SU-DHL-6 (cell line): ENCODE results near the gene CATSPER2.
"Not testable (repeated sequence)": the region's sequence is repeated elsewhere in the genome, so short reads cannot be mapped to it uniquely, and the experiment has no call there.

ENCODE experiments used
- H2AFZ ChIP-seq: fragments of 200-600 bp; sonication (generic); 2 replicates; pipeline ENCODE4 v1.6.1; 2014; ENCODE audit warnings: low read depth, mild to moderate bottlenecking, moderate library complexity, mixed read lengths, antibody characterized with exemption, low read length; ENCODE audit not compliant: severe bottlenecking
- H3F3A ChIP-seq: fragments of 200-600 bp; shearing (Covaris generic); 2 replicates; pipeline ENCODE4 v1.6.0; 2016; ENCODE audit warnings: antibody characterized with exemption, mild to moderate bottlenecking; ENCODE audit not compliant: insufficient read depth
- H3K27ac ChIP-seq: fragments of 200-600 bp; sonication (generic); 2 replicates; pipeline ENCODE4 v1.5.1; 2016; ENCODE audit warnings: low read depth, mild to moderate bottlenecking, low read length, moderate library complexity, mixed read lengths
- H3K27me3 ChIP-seq: fragments of 200-600 bp; sonication (generic), shearing (Covaris generic); 2 replicates; pipeline ENCODE4 v1.6.0; 2014; ENCODE audit warnings: mild to moderate bottlenecking, low read length
- H3K36me3 ChIP-seq: fragments of 200-600 bp; sonication (generic); 2 replicates; pipeline ENCODE4 v1.6.1; 2014; ENCODE audit warnings: mild to moderate bottlenecking, low read length, mixed read lengths
- H3K4me2 ChIP-seq: fragments of 300-600, 200-600 bp; shearing (Covaris generic), sonication (generic); 2 replicates; pipeline ENCODE4 v1.6.0; 2014; ENCODE audit warnings: low read length, low read depth, mild to moderate bottlenecking; ENCODE audit not compliant: poor library complexity, severe bottlenecking
- H3K4me3 ChIP-seq: fragments of 200-600 bp; sonication (generic); 2 replicates; pipeline ENCODE4 v1.5.1; 2014; ENCODE audit warnings: antibody characterized with exemption, low read length, mild to moderate bottlenecking, mixed read lengths; ENCODE audit not compliant: insufficient read depth, poor library complexity, severe bottlenecking
- H3K79me2 ChIP-seq: fragments of 200-600 bp; sonication (generic); 2 replicates; pipeline ENCODE4 v1.6.1; 2014; ENCODE audit warnings: mild to moderate bottlenecking, low read length, moderate library complexity; ENCODE audit not compliant: insufficient read depth
- H3K9ac ChIP-seq: fragments of 200-600 bp; sonication (generic); 2 replicates; pipeline ENCODE4 v1.7.0; 2014; ENCODE audit warnings: mild to moderate bottlenecking, low read length
- H3K9me2 ChIP-seq: fragments of 200-600 bp; sonication (generic); replicated peaks from 2 replicates; pipeline ENCODE4 v1.6.1; 2014; ENCODE audit warnings: low read length; ENCODE audit not compliant: insufficient read depth
- H3K9me3 ChIP-seq: fragments of 200-600 bp; sonication (generic); 2 replicates; pipeline ENCODE4 v1.6.1; 2014; ENCODE audit warnings: low read length, mixed read lengths; ENCODE audit not compliant: insufficient read depth
- H4K20me1 ChIP-seq: fragments of 200-600 bp; sonication (generic); 2 replicates; pipeline ENCODE4 v1.6.1; 2014; ENCODE audit warnings: low read depth, mild to moderate bottlenecking, antibody characterized with exemption, low read length, moderate library complexity, mixed read lengths
- EZH2phosphoT487 ChIP-seq: fragments of 200-600 bp; sonication (generic), shearing (Covaris generic); conservative IDR thresholded peaks from 2 replicates; pipeline ENCODE4 v1.6.1; 2018; ENCODE audit warnings: mild to moderate bottlenecking, antibody characterized with exemption, low read length, moderate library complexity, mixed read lengths
- TF ChIP-seq, protein P1 (sequence below): fragments of 200-600 bp; sonication (generic); IDR thresholded peaks from one replicate; pipeline ENCODE4 v1.5.1; 2017; ENCODE audit warnings: antibody characterized with exemption, mild to moderate bottlenecking, low read length, moderate library complexity; ENCODE audit not compliant: insufficient read depth, poor library complexity, severe bottlenecking

Gene CATSPER2

DNA sequence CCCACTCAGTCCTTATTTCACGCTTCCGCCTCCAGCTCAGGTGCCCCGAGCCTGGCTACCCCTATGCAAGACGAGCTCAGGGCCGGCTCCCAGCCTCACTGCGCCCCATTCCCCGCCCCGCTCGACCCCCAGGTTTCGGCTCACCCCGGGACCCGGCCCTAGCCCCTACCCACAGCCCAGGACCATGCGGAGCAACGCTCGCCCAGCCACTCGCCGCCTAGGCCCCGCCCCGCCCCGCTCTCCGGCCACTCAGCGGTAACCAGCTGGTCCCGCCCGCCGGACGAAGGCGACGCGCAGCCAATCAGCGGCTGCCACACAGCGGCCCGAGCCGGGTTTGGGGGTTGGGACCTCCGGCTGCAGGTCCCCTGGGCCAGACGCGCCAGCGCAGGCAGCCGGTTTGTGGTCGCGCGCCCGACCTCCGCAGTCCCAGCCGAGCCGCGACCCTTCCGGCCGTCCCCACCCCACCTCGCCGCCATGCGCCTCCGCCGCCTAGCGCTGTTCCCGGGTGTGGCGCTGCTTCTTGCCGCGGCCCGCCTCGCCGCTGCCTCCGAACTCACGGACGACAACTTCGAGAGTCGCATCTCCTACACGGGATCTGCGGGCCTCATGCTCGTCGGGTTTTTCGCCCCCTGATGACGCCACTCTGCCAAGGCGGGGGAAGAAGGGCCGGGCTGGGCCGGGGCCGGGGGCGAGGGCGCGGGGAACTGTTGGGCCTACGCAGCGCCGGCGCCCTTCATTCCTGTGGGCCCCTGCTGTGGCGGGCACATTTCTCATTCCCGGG lies at the start of gene CATSPER2:
CATSPER2 (minus strand) TSS at position 196 of the 781 bp plus-strand sequence. CDS start 783 bp downstream, outside the sequence.
- TF ChIP-seq, protein P1, sequence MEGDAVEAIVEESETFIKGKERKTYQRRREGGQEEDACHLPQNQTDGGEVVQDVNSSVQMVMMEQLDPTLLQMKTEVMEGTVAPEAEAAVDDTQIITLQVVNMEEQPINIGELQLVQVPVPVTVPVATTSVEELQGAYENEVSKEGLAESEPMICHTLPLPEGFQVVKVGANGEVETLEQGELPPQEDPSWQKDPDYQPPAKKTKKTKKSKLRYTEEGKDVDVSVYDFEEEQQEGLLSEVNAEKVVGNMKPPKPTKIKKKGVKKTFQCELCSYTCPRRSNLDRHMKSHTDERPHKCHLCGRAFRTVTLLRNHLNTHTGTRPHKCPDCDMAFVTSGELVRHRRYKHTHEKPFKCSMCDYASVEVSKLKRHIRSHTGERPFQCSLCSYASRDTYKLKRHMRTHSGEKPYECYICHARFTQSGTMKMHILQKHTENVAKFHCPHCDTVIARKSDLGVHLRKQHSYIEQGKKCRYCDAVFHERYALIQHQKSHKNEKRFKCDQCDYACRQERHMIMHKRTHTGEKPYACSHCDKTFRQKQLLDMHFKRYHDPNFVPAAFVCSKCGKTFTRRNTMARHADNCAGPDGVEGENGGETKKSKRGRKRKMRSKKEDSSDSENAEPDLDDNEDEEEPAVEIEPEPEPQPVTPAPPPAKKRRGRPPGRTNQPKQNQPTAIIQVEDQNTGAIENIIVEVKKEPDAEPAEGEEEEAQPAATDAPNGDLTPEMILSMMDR, result no peak
- no peak for TF ChIP-seq EZH2phosphoT487
- Histone ChIP-seq H3K9me2 (no peaks in the 10 kb centered on the region), H3F3A (no peaks in the 10 kb centered on the region), H3K36me3 (no peaks in the 10 kb centered on the region), H3K27ac (no peak within 1 kb of the TSS), H3K79me2 (no peaks in the 10 kb centered on the region), H3K4me2 (no peak within 1 kb of the TSS), H3K9me3 (no peaks in the 10 kb centered on the region), H3K9ac (no peak within 1 kb of the TSS), H4K20me1 (no peaks in the 10 kb centered on the region), H3K4me3 (no peak within 1 kb of the TSS), H3K27me3 (no peaks in the 10 kb centered on the region), H2AFZ (no peak within 1 kb of the TSS)

DNA sequence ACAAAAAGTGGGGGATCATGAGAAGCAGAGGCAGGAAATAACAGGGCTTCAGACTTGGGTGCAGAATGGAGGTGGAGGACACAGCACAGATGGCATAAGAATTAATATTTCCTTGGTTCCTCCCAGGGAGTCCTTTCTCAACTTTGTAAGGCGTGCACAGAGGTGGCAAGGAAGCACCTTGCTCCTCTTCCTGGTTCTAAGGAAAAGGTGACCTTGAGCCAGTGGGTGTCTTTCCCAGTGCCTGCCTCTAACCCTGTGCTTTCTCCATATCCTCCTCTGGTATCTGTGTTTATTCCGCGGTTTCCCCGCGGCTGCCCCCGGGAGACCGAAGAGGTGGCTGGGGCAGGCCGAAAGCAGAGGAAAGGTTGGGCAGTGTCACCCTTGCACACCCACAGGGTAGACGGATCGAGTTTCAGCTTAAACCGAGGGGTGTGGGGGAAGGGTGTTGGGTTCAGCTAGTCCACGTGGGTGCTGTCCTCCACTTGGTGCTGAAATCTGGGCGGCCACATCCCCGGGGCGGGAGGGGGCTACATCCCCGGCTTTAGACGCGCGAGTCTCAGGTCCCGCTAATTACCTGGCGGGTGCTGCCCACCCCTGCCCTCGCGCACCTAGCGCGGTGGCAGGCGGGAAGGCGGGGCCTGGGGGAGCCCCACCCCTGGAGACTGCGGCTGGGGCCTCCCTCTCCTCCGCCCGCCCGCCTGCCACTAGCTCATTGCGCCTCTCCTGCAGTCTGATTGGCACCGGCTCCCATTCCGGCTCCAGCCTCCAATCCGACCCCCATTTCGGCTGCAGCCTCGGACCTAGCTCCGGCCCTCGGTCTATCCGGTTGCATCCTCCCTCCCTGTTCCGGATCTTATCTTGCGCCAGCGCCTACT lies 44.7 kb upstream of the CATSPER2 start, which contains the start of gene CKMT1A:
CKMT1A (plus strand) TSS at position 712 of the 875 bp plus-strand sequence. CDS start 192 bp downstream, outside the sequence.
- H3K9me3 ChIP-seq, H3K9me2 ChIP-seq, H3K9ac ChIP-seq, H3K4me2 ChIP-seq, H4K20me1 ChIP-seq, H3K36me3 ChIP-seq, H3K27me3 ChIP-seq, H2AFZ ChIP-seq, H3K27ac ChIP-seq, H3K4me3 ChIP-seq, H3K79me2 ChIP-seq, H3F3A ChIP-seq: not testable (repeated sequence)

DNA sequence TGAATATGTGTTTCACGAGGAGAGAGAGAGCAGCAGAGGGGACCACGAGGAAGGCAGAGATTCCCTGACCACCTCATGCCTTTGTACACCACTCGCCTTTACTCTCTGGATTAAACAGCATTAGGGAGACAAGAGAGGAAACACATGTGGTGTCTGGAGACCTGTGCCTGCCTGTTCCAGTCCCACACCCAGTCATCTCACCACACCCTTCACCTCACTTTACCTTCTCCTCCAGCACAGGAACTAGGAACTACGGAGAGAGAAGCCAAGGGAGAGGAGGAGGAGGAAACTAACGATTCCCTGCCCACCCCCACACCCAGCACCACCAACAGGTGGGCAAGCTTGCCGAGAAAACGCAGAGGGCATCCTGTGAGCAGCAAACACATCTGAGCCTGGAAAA lies 44.0 kb upstream of the CATSPER2 start:
- not testable (repeated sequence) for H3K4me3 ChIP-seq, H2AFZ ChIP-seq, H3K9me3 ChIP-seq, H3K9me2 ChIP-seq, H3K36me3 ChIP-seq, H3K79me2 ChIP-seq, H3K4me2 ChIP-seq, H3K27ac ChIP-seq, H3K27me3 ChIP-seq, H3K9ac ChIP-seq, H3F3A ChIP-seq, H4K20me1 ChIP-seq

DNA sequence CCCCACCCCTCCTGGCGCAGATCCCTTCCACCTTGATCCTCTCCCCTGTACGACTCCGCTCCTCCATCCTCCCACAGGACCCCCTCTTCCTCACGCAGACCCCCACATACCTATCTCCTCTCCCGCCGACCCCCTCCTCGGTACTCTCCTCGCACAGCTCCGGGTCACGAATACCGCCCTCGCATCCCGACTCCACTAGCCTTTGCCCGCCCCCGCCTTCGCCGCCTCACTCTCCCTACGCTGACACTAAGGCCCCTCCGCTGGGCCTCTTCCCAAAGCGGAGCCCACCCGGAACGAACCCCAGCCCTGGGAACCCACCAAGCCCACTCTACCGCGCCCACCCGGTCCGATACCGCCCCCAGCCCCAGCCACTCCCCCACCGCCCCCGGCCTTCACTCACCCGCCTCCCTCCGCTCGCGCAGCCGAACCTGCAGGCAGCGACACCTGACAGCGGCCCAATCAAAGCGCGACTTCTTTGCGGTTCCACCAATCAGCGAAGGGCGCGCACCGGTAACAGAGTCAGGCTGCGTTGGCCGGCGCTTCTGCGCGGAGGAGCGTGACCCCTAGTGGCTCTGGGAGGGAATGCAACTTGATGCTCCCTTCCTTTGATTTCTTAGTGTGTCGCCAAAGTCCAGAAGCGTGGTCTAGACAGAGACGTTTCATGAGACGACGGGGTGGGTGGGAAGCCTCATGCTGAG lies 41.1 kb upstream of the CATSPER2 start:
- H3K36me3 ChIP-seq, H3K79me2 ChIP-seq, H3F3A ChIP-seq, H3K9me3 ChIP-seq, H2AFZ ChIP-seq, H3K27ac ChIP-seq, H3K4me2 ChIP-seq, H4K20me1 ChIP-seq, H3K27me3 ChIP-seq, H3K9ac ChIP-seq, H3K9me2 ChIP-seq, H3K4me3 ChIP-seq: not testable (repeated sequence)

DNA sequence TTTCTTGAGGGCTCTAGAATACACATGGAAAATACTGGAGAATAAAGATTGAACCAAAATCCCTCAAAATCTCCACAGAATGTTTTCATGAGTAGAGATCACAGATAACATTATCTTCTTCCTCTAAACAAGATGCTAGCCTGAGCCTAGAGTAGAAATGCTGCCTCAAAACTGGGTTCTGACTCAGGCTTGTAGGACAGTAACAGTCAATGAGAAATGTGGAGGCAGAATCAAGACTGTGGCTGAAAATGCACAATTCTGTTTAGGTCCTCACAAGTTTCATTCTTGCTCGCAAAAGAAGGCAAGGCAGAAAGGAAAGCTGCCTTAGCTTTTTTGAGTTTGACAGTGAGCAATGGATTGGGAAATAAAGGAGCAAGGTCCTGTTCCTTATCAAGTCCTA lies 25.5 kb upstream of the CATSPER2 start:
- H3K27ac ChIP-seq, H3F3A ChIP-seq, H3K27me3 ChIP-seq, H3K4me2 ChIP-seq, H3K9me2 ChIP-seq, H4K20me1 ChIP-seq, H3K9me3 ChIP-seq, H3K79me2 ChIP-seq, H3K9ac ChIP-seq, H3K4me3 ChIP-seq, H2AFZ ChIP-seq, H3K36me3 ChIP-seq: not testable (repeated sequence)

DNA sequence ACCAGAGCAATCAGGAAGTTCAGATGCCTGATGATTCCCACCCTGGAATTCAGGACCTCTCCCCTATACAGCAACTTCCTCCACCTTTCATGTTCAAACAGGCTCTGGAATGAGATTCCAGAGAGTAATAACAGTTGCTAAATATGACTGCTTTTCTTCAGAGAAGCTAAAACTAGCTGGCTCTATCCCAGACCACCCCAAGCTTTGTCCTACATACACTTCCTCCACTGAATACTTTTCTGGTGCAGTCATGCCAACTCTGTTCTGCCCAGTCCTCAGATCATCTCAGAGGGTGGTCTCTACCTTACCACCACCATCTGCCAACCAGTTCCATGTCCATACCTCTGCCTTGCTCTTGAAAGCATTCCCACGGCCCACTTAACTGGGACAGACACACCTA lies 17.5 kb upstream of the CATSPER2 start:
- not testable (repeated sequence) for H3K4me3 ChIP-seq, H2AFZ ChIP-seq, H4K20me1 ChIP-seq, H3K9me2 ChIP-seq, H3K79me2 ChIP-seq, H3K27me3 ChIP-seq, H3K27ac ChIP-seq, H3K9me3 ChIP-seq, H3K36me3 ChIP-seq, H3K9ac ChIP-seq, H3F3A ChIP-seq, H3K4me2 ChIP-seq
